OCI-LY7 (cell line): ENCODE data around the gene ADCY9.

Experiments
- CTCF ChIP-seq: fragments of 200-600 bp; sonication (generic); conservative IDR thresholded peaks from 2 replicates; pipeline ENCODE4 v1.5.1; 2014; ENCODE audit warnings: mild to moderate bottlenecking, antibody characterized with exemption, low read length, moderate library complexity, mixed read lengths
- EZH2phosphoT487 ChIP-seq: fragments of 200-600 bp; sonication (generic); IDR thresholded peaks from 2 replicates; pipeline ENCODE4 v1.6.1; 2018; ENCODE audit warnings: low read depth, borderline replicate concordance, mild to moderate bottlenecking, mixed run types, antibody characterized with exemption, low read length, moderate library complexity, mixed read lengths

GRCh38 chr16:3984111-3985060 lies 131.9 kb downstream of the ADCY9 start:
- TF ChIP-seq CTCF (no peak), EZH2phosphoT487 (no peak)
